ENCODE data around the gene PIK3R4.

Gene PIK3R4

DNA sequence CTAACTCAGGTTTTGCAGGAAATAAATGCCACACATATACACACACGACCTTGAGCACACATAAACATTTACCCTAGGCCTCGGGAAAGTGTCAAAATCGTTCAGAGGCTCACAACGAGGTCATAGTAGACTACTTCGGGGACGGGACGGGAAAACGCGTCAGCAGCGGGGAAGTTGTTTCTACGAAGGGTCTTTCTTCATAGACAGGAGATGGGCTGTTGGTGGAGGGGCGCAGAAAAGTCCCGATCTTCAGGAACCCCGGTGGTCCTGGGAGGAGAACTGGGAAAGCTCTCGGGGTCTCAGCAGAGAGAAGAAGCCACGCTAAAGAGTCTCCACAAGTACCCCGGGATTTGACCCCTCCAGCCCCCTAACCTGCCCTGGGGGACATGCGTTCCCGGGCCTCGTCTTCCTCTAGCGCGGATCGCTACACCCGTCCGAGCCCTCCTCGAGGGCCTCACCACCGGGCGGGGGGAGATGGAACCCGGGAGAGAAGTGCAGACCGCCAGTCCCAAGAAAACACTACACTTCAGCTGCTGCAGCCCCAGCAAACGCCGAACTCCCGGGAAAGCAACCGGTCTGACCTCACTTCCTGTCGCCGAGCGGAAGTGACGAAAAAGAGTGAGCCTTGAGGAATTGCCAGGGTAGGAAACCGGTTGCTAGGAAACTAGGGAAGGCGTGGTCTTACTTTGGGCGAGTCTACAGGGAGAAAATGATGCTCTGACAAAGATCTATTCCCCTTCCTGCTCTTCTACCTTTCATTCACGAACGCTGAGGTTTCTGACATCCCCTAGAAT is at the start of gene PIK3R4:
Gene PIK3R4, minus strand, starts transcription at position 584 of the 794 bp plus-strand sequence. CDS start 1,611 bp downstream, outside the sequence.
- peak; percentile 98 for DNase-seq

DNA sequence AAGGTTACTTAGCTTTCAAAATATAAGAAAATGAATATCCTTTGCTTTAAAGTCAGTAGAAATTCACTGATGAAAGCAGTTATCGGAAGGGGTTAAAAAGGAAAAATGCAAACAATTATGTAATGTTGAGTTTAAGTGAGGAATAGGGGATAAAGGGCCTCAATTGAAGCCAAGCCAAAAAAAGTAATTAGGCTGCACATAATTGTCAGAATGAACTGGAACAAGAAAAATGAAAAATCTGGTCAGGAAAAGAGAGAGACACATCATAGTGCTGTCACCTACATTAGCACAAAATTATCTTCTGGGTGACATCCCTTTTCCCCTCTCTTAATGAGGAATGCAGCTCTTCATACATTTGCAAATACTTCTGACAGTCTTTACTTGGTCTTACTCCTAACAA is 48.8 kb upstream of the PIK3R4 start:
- no peak for DNase-seq

DNA sequence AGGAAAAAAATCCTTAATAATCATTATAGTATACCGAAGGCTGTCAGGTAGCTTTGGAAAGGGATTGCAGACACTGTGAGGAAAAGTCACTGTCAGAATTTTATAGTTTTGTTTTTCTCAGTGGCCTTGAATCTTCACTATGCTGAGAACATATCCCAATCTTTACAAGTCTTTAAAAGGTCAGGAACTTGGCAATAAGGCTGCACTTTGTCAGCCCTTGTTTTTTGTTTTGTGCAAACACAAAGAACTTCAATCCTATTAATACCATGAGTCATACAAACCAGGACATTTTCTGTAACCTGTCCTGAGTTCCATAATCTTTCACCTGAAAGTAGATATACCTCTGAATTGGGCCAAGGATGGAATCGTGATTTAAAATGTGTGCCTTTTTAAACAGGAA is 45.6 kb upstream of the PIK3R4 start:
- no peak for DNase-seq

DNA sequence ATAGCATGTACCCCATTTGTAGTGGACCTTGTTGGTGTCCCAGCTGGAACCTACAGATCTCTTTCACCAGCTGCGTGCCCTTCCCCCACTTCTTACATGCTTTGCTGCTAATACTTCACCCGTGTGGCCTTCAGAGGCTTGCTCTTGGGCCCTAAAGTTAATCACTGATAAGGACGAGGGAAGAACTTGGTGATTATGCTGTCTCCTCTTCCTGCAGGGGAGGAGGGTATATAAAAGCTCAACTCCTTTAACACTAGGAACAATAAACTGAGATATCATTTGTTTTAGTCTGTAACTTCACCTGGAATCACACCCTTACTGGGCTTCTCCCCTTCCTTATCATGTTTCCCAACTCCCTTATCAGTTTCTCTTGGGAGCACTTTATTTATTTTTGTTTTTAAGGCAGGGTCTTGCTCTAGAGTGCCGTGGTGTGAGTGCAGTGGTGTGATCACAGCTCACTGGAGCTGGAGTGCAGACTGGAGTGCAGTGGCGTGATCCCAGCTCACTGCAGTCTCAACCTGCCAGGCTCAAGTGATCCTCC is 43.2 kb upstream of the PIK3R4 start:
- no peak for DNase-seq

DNA sequence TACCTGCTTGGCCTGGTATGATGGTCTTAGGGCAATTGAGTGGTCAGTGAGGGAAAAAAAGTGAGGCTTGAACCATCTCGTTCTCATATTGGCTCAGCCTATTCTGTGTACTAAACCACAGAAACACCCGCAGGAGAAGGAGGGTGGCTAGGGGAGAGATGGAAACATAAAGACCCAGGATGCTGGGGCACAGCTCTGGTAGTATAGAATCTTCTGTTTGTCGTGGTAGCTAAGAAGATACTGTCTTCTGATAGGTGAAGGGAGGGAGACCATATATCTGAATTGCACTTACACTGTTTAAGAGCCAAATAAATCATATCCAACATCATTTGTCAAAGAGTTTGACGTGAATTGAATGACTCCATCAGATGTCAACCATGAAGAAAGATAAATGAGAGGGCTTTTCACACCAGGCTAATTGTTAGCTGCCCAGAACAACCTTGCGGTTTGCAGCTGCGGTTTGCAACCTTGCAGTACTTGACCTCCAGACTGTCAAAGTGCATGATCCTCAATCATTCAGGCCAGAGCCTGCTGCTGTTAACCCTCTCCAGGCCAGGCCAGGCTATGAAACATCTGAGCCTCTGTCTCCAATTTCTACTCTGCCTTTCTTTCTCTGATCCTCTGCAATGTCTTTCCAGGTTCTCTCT is 40.9 kb upstream of the PIK3R4 start:
- DNase-seq: no peak

DNA sequence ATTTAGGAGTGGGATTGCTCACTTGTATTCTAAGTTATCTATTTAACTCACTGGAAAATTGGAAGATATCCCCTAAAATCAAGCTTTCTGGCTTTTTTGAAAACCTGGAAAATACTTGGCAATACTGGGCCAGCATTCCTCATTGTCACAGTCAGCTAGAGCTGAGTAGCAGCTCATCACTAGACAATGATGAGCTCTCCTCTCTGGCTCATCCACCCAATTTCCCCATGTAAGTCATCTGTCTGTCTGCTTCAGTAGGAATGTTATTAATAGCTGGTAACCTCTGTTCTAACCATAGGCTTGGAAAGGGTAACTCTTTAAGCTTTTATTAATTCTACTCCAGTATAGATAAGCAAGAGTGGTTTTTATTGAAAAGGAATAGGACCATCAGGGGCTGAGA is 39.7 kb upstream of the PIK3R4 start:
- DNase-seq: no peak

DNA sequence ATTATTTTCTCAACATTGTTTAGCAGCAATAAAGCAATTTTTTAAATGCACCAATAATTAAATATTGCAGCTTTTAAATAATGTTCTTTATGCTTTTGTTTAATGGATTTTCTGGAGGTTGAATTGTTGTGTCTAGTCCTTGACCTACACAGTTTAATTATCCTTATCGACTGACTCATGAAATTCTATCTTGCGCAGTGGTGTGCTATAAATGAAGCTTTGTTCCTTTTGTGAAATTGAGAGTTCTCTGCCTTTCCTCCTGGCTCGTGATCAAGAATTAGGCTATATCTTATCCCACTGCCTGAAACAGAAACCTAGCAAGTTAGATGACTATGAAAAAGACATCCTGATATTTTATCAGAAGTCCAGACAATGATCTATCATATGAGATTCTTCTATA is 37.0 kb upstream of the PIK3R4 start:
- no peak for DNase-seq

DNA sequence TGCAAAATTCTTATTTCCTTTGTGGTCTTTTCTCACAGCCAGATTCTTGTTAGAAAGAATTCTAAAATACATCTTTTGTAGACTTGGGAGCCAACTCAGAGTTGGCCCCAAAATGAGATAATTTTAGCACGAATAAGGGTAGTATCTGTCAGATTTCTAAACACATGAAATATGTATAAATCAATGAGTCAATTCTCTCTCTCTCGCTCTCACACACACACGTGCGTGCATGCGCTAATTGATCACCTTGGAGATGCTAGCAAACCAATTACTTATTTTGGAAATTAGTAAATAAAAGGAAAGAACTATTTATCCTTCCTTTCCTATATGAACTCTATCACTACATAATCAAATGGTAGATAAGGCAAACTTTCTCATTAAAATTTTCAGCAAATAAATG is 32.9 kb upstream of the PIK3R4 start:
- no peak for DNase-seq

DNA sequence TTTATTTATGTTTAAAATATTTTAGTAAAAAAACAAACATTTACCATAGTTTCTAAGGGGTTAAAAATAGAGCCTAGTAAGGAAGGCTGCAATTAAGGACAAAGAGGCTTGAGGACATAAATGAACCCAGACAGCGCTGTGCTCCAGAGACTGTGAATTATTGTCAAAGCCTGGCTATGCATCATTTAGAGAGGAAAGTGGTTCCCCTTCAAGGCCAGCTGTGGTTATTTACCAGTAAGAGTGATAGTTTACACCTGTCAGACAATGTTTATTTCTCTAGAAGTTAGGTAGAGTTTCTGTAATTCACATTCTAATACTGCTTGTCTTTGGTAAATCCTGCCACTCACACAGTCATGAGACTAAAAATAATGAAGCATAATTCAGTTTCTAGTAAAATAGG is 32.4 kb upstream of the PIK3R4 start:
- DNase-seq: no peak

DNA sequence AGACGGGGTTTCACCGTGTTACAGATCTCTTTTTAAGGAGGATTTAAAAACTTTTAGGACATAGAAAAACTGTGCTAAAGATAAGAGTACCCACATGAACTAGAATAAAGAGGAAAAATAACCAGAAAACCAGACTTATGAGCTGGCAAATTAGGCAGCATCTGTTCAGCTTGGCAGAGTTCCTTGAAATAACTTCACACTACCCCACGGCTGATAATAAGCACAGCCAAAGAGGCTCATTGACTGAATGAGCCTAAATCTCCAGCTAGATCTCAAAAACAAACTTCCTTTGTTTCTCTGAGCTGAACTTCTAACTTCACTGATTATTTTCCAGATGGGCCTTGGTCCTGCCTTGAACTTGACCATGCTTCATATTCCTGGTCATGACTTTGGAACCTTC is 26.7 kb upstream of the PIK3R4 start:
- peak; percentile 58 for DNase-seq

DNA sequence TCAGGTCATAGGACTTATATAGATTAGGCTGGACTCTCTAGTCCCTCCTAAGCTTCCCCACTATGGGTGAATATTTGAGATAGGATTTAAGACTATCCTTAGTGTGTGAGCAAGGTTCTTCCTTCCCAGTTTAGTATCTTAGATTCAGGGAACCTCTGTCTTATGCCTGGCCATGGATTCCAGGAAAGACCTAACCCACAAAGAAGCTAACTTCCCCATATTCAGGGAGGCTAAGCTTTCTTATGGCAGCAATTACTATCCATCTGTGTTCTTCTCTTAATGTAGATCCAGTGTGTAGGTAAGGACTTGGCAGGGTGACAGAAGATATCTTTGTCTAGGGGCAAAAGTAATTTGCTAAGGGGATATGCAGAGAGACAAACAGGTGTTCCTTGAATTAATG is 25.5 kb upstream of the PIK3R4 start:
- DNase-seq: peak; percentile 76

DNA sequence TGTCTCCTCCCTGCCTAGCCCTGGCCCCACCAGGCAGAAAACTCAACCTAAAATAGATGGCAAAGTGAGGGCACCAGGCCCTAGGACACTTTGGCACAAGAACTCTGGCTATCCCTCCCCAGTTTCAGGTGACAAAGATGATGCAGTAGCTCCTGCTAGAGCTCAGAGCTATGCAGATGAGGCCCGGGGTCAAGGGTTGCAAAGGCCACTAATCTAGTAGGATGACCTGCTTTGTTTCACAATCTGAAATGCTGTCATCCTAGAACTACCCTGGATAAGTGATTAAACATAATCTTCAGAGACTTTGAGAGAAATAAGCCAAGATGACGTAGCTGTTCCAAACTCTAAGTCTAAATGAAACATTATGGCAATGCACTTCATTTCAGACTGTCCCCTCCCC is 24.0 kb upstream of the PIK3R4 start:
- DNase-seq: no peak

DNA sequence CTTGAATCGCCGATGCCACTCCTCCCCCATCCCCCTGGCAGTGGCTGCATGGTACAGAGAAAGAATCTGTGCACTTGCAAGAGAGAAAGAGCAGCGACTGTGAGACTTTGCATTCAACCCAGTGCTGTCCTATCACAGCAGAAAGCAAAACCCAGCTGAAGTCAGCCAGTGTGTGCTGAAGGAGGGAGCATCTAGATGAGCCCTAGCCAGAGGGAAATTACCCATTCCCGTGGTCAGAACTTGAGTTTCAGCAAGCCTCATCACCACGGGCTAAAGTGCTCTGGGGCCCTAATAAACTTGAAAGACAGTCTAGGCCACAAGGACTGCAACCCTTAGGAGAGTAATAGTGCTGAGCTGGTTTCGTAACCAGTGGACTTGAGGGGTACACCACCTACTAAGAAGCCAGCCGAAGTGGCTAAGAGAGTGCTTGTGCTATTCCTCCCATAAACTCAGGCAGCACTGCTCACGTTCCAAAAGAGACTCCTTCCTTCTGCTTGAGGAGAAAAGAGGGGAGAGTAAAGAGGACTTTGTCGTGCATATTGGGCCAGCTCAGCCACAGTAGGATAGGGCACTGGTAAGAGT is 15.2 kb upstream of the PIK3R4 start:
- no peak for DNase-seq

DNA sequence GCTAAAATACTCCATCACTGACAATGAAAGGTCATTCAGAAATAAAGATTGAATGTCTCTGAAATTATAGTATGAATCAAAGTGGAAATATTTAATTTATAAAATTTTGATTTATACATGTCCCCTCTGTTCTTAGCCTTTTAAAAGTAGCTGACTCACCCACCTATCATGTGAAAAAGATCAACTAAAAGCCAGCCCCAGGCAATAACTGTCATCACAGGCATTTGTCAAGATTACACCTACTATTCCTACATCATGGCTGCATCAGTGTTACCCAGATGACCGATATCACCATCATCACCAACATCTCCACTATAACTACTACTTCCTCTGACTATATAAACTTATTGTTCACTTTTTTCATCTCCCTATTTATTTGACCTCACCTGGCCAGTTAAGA is 14.3 kb upstream of the PIK3R4 start:
- DNase-seq: no peak

DNA sequence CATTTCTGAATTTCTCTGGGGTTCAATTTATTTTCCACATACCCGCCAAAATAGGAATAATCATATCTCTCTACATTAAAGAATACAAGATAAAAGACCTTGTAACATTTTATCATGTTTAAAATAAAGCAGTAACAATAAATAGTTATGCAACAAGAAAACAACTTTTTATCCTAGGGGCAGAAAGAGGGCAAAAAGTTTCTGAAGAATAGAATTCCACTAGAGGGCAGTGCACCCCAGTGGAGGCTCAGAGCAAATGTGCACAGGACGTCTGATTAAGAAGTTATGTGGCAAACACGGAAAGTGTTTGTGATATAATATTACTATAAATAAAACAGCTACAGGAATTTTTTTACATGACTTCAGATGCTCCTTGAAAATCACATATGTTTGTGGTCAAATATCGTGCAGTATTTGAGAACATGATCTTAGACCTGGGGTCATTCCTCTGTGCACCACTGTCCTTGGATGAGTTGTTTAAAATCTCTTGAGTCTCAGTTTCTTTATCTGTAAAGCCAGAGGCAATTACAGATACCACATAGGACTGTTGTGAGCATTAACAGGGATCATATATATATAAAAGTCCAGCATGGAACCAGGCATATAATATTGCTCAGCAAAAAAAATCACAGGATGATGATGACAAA is 13.2 kb upstream of the PIK3R4 start:
- peak; percentile 16 for DNase-seq

DNA sequence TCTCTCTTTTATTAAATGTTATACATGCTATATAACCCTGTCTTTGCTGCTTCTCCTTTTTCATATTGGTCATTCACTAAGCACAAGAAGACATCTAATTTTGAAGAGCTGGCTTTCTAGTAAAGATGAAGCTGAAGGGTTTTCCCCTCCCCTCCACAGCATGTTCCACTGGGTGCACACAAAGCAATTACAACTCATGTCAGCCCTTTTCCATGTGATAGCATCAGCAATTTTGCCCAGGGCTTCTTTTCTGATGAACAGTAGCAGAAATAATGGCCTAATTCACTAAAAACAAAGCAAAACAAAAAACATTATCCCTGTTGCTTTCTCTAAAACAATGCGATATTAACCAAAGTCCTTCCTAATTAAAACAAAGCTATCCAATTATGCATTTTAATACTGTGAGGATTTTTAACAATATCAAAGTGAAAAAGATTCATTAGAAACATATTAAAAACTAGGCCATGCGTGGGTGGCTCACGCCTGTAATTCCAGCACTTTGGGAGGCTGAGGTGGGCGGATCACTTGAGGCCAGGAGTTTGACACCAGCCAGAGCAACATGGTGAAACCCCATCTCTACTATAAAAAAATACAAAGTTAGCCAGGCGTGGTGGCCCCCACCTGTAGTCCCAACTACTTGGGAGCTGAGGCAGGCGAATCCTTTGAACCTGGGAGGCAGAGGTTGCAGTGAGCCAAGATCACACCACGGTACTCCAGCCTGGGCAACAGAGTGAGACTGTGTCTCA is 12.2 kb upstream of the PIK3R4 start:
- no peak for DNase-seq

DNA sequence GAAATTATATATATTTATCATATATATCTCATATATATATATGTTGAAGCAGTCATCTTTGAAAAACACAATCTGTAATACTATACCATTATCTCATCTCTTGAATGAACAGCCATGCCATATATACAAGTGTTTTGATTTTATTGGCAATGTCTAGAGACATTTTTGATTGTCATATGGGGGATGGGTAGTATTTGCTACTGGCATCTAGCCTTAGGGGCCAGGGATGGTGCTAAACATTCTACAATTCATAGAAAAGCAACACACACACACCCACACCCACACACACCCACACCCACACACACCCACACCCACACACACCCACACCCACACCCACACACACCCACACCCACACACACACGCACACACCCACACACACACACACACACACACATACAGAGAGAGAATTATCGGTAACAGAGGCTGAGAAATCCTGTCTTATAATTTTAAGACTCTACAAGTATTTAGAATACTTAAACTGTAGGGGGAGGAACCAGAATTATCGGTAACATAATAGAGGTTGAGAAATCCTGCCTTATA is 11.1 kb upstream of the PIK3R4 start:
- DNase-seq: no peak

DNA sequence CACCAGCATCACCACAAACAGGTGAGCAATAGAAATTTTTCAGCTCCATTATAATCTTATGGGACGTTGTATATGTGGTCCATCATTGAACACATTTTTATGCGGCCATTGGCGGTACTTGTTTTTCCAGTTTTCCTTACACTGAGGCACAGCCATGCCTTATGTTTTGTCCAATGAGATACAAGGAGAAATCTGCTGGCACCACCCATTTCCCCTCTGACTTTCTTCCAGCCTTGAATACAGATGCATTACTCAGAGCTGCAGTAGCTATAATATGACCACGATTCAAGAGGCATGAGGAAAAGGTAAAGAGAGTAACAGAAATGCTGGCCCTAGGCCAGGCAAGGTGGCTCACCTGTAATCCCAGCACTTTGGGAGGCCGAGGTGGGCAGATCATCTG is 9.0 kb upstream of the PIK3R4 start:
- no peak for DNase-seq

DNA sequence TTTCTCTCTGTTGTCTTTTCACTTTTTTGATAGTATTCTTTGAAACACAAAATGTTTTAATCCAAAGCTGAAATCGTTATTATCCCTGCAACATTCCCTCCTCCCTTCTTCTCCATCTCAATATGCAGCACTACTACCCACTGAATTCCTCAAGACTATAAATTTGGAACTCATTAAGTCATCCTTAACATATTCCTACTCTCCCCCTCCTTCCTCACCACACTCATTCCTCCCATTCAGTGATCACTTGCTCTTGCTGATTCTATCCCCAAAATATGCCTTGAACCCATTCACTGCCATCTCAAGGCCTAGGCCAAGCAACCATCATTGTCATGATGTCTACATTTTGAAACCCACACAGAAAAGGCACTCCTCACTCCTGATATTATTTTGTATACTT is 2.4 kb upstream of the PIK3R4 start:
- DNase-seq: no peak

DNA sequence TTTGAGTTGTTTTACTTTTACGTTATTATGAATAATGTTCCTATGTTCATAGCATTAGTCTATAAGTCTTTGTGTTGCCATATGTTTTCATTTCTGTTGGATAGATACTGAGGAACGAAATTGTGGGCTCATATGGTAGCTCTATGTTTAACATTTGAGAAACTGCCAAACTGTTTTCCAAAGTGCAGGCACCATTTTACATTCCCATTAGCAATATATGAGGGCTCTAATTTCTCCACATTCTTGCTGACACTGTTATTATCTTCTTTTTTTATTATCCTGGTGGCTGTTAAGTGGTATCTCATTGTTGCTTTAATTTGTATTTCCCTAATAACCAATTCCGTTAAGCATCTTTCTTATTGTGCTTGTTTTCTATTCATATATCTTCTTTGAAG is 1.8 kb upstream of the PIK3R4 start:
- no peak for DNase-seq

DNA sequence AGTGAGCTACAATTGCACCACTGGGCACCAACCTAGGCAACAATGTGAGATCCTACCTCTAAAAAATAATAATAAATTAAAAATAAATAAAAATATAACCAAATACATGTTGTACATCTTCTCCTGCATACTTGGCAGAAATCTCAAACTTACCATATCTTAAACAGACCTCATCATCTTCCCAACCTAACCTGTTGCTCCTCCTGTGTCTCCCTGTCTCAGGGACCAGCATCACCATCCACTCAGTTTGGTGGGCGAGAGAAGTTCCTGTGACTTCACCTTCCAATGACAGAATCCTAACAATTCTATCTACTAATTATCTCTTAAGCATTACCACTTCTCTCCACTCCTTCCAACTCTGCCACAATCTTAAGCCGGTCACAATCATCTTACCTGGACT is 3.3 kb downstream of the PIK3R4 start:
- DNase-seq: no peak

DNA sequence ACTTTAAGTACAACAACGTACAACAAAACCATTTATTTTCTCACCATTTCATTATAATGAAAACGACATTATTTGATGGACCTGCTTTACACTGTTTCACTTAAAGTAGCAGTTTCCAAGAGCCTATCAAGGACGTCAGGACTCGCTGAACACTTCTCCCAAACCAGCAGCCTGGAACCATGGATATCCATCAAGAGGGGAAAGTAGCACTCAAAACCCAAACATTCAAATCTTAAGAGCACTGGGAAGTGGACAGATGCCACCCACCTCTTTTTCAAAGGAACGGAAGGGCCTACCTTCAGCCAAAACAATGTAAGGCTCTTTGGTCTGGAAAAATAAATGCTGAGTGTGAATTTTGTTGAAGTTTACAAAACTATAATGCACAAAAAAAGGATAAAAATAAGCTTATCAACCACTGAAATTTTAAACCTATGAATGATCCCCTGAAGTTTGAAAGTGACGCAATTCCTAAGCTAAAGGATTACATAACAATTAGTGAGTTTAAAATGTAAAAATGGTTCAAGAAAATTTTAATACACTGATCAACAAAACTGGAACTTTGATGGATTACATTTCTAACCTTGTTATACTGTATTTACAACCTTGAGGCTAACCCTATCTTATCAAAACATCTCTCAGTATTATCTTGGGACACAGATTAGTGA is 4.6 kb downstream of the PIK3R4 start:
- no peak for DNase-seq

All from DMS 273 treated with DMSO at 0.1 percent for 48 hours (cell line).